Subcutaneous abdominal adipose tissue (tissue), 5 donors: ENCODE results near the gene ISG20.

Source experiments
- H3K27ac ChIP-seq: one replicate; pipeline ENCODE4 v1.7.0; 2013; ENCODE audit warnings: low read depth, mild to moderate bottlenecking, inconsistent platforms, low read length, moderate library complexity
- H3K27me3 ChIP-seq, 5 donors: one replicate each; pipeline ENCODE4 v1.7.0; 2013; ENCODE audit warnings: low read length in 5 of 5, inconsistent platforms in 1 of 5; ENCODE audit not compliant: control insufficient read depth in 5 of 5, insufficient read depth in 4 of 5
- H3K36me3 ChIP-seq, 5 donors: one replicate each; pipeline ENCODE4 v1.7.0; 2013; ENCODE audit warnings: low read length in 5 of 5; ENCODE audit not compliant: control insufficient read depth in 5 of 5, insufficient read depth in 5 of 5
- H3K4me1 ChIP-seq, 5 donors: one replicate each; pipeline ENCODE4 v1.7.0; 2013; ENCODE audit warnings: low read length in 5 of 5, mild to moderate bottlenecking in 3 of 5, moderate library complexity in 1 of 5; ENCODE audit not compliant: control insufficient read depth in 5 of 5, insufficient read depth in 5 of 5
- H3K4me3 ChIP-seq, 5 donors: one replicate each; pipeline ENCODE4 v1.7.0; 2013; ENCODE audit warnings: low read length in 5 of 5, low read depth in 1 of 5
- H3K9ac ChIP-seq, 5 donors: one replicate each; pipeline ENCODE4 v1.7.0; 2013; ENCODE audit warnings: low read length in 5 of 5, mild to moderate bottlenecking in 4 of 5, moderate library complexity in 3 of 5
- H3K9me3 ChIP-seq, 5 donors: one replicate each; pipeline ENCODE4 v1.7.0; 2013; ENCODE audit warnings: low read length in 5 of 5; ENCODE audit not compliant: control insufficient read depth in 5 of 5
- donor health status: healthy.
- donor health status: healthy.
- donor health status: healthy.
- donor health status: healthy.
- donor health status: healthy.

ISG20 gene

DNA sequence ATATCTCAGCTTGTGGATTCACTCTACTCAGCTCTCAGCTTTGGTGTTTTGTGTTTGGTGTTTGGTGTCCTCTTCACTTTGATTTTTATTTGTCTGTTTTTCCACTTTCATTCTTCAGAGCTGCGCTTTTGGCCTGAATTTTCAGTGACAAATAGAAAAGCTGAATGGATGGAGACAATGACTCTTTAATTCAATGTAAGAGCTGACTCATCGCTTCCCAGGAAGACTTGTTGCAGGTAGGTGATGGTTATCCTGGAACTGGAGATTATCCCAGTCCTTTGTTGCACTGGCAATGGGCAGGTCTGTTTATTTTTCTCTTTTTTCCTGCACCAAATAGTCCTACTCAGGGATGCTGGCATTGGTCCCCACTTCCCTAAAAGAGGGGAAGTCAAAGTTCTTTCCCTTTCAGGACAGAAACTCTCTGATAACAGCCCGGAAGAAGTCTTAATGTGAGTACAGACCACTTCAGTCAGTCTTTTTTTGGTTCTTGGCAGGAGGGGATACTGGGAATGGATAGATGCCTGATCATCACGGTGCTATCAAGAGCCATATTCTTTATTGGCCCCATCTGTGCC lies 30.1 kb upstream of the ISG20 start:
- Histone ChIP-seq H3K27ac (no peak overlapping the region), H3K9me3 (no peaks in the 10 kb centered on the region), H3K4me1 (peaks cover 3 to 37% (median 26%) of the 10 kb centered on the region in 5 donors), H3K36me3 (peaks cover 0 to 20% (median 0%) of the 10 kb centered on the region in 5 donors), H3K4me3 (no peak overlapping the region), H3K9ac (no peak overlapping the region), H3K27me3 (peaks cover 6 to 35% (median 30%) of the 10 kb centered on the region in 5 donors)

DNA sequence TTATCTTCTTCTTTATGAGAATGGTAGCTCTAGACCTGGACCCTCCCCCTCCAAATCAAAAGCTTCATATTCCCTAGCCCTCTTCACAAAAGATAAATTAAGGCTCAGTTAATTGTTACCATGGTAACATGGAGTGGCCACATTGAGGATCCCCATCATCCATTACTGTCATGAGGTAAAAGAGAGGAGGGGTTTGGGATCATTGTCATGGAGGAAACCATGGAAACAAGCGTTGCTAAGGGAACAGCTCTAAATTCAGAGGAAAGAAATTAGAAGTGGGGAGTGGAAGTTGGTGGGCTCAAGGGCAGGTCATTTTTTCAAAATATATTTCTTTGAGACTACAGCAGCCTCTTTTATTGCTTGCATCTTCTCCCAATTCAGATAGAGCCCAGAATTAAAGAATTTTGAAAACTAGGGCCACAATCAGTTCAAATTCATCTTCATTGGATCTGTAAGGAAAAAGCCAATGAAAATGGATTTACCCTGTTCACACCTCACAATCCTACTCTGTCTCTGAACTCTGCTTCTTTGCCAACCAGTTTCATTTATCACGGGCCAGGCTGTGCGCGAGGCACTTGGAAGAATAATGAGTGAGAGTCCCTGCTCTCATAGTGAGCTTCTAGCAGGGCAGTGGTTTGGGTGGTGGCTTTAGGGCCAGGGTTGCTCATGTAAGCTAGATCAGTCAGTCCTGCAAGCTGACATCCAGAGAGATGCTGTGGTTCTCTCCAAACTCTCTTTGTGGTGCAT lies 29.3 kb upstream of the ISG20 start:
- no peaks in the 10 kb centered on the region for H3K9me3 ChIP-seq
- peaks cover 3 to 27% (median 22%) of the 10 kb centered on the region in 5 donors for H3K27me3 ChIP-seq
- H3K27ac ChIP-seq: no peak overlapping the region
- no peak overlapping the region for H3K4me3 ChIP-seq
- peaks cover 0 to 20% (median 0%) of the 10 kb centered on the region in 5 donors for H3K36me3 ChIP-seq
- H3K4me1 ChIP-seq: peaks cover 3 to 33% (median 23%) of the 10 kb centered on the region in 5 donors
- H3K9ac ChIP-seq: no peak overlapping the region

DNA sequence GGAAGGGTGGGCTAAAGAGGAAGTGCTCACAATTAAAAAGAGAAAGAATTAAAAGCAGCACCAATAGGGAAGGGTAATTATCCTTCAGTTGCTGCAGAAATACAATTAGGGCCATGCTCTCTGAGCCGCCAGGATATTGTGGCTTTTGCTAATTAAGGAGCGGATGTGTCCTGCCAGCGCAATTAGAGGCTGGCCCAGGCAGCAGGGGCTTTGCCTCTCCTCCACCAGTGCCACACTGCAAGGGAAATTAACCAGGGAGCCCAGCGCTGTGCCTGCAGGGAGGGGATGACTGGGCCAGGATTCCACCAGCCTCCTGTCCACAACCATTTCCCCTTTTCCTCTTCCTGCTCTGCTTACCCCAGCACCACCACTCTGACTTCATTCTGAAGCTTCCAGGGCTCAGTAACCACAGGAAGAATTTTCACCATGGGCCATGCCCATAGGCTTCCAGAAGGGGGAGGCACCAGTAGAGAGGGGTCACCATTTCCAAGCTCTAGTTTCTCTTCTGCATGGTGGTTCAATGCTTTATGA lies 28.1 kb upstream of the ISG20 start:
- H3K4me1 ChIP-seq: peaks cover 0 to 21% (median 10%) of the 10 kb centered on the region in 5 donors

DNA sequence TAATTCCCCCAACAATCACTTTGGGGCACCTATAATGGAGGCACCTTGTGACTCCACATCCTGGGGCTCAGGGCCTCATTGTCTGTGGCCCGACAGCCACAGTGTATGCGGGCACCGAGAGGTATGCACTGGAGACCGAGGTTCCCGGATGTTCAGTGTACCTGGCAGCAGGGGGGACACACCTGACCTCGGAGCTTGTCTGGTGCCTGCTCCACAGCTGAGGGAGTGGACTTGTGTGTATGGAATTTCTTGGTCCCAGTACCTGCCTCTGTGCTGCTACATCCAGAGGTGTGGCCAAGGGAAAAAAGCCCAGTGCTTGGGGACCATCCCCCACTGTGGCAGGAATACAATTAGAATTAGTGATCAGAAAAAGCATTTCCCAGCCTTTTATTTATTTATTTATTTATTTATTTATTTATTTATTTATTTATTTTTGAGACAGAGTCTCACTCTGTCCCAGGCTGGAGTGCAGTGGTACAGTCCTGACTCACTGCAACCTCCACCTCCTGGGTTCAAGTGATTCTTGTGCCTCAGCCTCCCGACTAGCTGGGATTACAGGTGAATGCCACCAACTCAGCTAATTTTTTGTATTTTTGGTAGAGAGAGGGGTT lies 26.5 kb upstream of the ISG20 start:
- H3K9me3 ChIP-seq: no peaks in the 10 kb centered on the region
- H3K4me1 ChIP-seq: peaks cover 0 to 12% (median 5%) of the 10 kb centered on the region in 5 donors
- no peak overlapping the region for H3K27ac ChIP-seq

More for the DNA sequence above, 28.1 kb upstream of the ISG20 start:
- no peak overlapping the region for H3K27ac ChIP-seq
- no peak overlapping the region for H3K9ac ChIP-seq
- H3K4me3 ChIP-seq: no peak overlapping the region
- H3K27me3 ChIP-seq: peaks cover 3 to 15% (median 12%) of the 10 kb centered on the region in 5 donors
- peaks cover 0 to 20% (median 0%) of the 10 kb centered on the region in 5 donors for H3K36me3 ChIP-seq
- H3K9me3 ChIP-seq: no peaks in the 10 kb centered on the region

DNA sequence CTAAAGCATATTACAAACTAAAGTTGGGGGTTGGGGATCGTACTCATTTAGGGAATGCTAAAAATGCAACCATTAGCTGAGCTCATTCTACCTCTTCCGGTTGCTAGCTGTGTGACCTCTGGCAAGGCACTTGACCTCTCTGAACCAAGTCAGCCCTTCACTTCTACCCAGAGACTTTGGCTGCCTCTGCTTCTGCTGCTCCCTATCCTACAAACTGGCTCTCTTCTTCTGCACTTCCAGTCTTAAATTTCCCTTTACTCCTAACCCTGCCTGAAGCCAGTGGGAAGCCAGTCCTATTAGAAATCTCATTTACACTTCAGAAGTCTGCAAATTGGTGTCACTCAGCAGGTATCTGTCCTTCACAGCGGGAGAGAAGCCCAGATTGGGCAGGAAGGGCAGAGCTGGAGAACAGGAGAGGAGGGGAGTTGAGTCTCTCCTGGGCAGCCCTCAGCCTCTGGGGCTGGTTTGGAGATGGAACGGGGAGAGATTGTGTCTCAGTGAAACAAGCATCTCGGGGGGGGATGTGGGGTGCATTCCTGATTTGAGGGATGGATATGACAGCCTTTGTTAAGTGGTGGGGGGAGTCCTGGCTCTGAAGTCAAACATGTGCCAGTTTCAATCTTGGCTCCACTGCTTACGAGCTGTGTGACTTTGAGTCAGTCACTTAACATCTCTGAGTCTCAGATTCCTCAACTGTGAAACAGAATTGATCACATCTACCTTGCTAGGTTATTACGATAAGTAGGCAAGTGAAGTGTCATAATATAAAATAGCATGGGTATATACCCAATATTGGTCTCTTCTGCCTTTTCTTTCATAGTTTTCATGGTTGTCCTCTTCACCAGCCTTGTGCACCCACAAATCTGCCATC lies 25.5 kb upstream of the ISG20 start:
- Histone ChIP-seq H3K36me3 (peaks cover 0 to 20% (median 0%) of the 10 kb centered on the region in 5 donors), H3K27me3 (no peaks in the 10 kb centered on the region), H3K9me3 (no peaks in the 10 kb centered on the region), H3K4me3 (no peak overlapping the region), H3K4me1 (peaks cover 0 to 12% (median 5%) of the 10 kb centered on the region in 5 donors), H3K9ac (no peak overlapping the region), H3K27ac (no peak overlapping the region)

More for the DNA sequence above, 26.5 kb upstream of the ISG20 start:
- H3K36me3 ChIP-seq: peaks cover 0 to 20% (median 0%) of the 10 kb centered on the region in 5 donors
- peaks cover 0 to 2% (median 0%) of the 10 kb centered on the region in 5 donors for H3K27me3 ChIP-seq
- no peak overlapping the region for H3K4me3 ChIP-seq
- H3K9ac ChIP-seq: no peak overlapping the region

DNA sequence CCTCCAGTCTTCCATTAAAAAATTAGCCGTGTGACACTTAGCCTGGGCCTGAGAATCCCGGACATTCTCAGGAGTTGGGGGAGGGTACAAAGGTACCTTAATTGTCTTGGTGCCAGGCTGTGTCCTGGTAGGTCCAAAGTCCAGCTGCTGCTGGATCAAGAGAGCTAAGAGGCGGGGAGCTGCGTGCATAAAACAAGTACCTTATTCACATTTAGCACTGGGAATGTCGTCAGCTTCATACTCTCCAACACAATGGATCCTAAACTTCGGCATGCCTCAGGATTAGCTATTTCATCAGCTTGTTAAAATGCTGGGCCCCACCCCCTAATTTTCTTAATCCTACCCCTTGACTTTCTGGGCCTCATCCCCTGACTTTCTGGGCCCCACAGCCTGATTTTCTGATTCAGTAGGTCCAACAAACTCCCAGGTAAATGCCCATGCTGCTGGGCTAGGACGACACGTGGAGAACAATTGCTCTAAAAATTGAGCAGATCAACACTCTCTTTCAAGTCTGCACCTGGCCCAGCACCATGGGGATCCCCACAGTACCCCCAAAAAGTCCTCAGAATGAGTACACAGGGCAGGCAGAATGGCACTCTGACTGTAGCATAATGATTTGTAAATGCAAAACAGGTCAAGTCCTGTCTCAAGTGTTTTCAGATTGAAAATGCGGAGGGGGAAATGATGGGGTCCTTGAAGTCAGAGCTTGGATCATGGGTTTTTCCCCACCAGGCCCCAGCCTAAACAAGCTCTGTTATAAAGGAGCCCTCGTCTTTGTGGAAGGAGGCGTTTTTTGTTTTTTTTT lies 23.3 kb upstream of the ISG20 start:
- no peaks in the 10 kb centered on the region for H3K27me3 ChIP-seq
- peaks cover 0 to 12% (median 5%) of the 10 kb centered on the region in 5 donors for H3K4me1 ChIP-seq
- H3K4me3 ChIP-seq: no peak overlapping the region
- no peak overlapping the region for H3K9ac ChIP-seq
- H3K9me3 ChIP-seq: no peaks in the 10 kb centered on the region
- no peak overlapping the region for H3K27ac ChIP-seq
- H3K36me3 ChIP-seq: peaks cover 0 to 6% (median 0%) of the 10 kb centered on the region in 5 donors

DNA sequence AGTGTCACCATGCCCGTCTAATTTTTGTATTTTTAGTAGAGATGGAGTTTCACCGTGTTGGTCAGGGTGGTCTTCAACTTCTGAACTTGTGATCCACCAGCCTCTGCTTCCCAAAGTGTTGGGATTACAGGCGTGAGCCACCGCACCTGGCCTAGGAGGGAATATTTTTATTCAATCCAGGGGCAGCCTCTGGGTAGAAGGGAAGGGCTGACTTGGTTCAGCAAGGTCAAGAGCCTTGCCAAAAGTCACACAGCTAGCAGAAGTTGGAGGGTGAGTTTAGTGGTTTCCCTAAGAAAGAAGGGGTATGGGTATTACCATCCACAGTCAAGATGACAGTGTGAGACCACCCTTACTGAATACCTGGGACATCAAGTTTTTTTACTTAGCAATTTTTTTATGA lies 22.6 kb upstream of the ISG20 start:
- H3K9ac ChIP-seq: no peak overlapping the region
- peaks cover 0 to 4% (median 0%) of the 10 kb centered on the region in 5 donors for H3K36me3 ChIP-seq
- no peak overlapping the region for H3K27ac ChIP-seq
- H3K4me3 ChIP-seq: no peak overlapping the region
- H3K9me3 ChIP-seq: no peaks in the 10 kb centered on the region
- H3K27me3 ChIP-seq: no peaks in the 10 kb centered on the region
- H3K4me1 ChIP-seq: peaks cover 0 to 17% (median 9%) of the 10 kb centered on the region in 5 donors

DNA sequence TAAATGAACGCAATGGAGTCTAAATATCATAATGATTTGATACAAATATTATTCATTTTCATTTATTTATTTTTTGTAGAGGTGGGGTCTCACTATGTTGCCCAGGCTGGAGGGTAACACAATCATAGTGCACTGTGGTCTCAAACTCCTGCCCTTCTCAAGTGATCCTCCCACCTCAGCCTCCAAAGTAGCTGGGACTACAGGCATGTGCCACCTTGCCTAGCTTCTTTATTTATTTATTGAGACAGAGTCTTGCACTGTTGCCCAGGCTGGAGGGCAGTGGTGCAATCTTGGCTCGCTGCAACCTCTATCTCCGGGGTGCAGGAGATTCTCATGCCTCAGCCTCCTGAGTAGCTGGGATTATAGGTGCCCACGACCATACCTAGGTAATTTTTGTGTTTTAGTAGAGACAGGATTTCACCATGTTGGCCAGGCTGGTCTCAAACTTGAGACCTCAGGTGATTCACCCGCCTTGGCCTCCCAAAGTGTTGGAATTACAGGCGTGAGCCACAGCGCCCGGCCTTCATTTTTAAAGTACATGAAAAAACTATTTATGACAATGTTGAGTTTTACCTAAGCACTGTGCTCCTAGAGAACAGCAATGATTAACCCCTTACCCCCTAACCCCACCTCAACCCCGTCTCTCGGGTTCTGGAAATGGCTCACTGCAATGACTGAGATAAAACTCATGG lies 21.6 kb upstream of the ISG20 start:
- Histone ChIP-seq H3K36me3 (peaks cover 0 to 1% (median 0%) of the 10 kb centered on the region in 5 donors), H3K27me3 (no peaks in the 10 kb centered on the region), H3K4me3 (no peak overlapping the region), H3K27ac (no peak overlapping the region), H3K9me3 (no peaks in the 10 kb centered on the region), H3K4me1 (peaks cover 7 to 27% (median 16%) of the 10 kb centered on the region in 5 donors), H3K9ac (no peak overlapping the region)
